Heart right ventricle (tissue), 16 donors: Measurements from ENCODE around the gene DTNBP1. TPM values are rescaled to one million over a fixed set of nuclear protein-coding genes. Genes with fewer than 3 reads are reported as not detected.
A peak's percentile ranks its signal among the peaks of the same experiment; 100 is the strongest.

Experiments
- ATAC-seq, 8 donors: fragments of 200-7000 bp; cut with Tn5 transposase; one replicate each; pipeline ENCODE4 v1.9.1; 2020; ENCODE audit warnings: mild to moderate bottlenecking in 8 of 8, moderate library complexity in 8 of 8, moderate number of reproducible peaks in 1 of 8
- DNase-seq, 2 donors: peaks; one replicate each; pipeline ENCODE4 v3.0.0-alpha.2; 2020
- H3K27ac ChIP-seq, 10 donors: fragments of 200-600 bp; sonication (generic) in 2 of 10; one replicate each; pipeline versions ENCODE4 v1.5.0 to v1.8.0; 2020 to 2022; ENCODE audit warnings: mild to moderate bottlenecking in 3 of 10
- H3K27me3 ChIP-seq, 7 donors: fragments of 200-600 bp; one replicate each; pipeline ENCODE4 v1.8.0; 2021 to 2022; ENCODE audit warnings: mild to moderate bottlenecking in 2 of 7
- H3K36me3 ChIP-seq, 9 donors: fragments of 200-600 bp; sonication (generic) in 1 of 9; one replicate each; pipeline versions ENCODE4 v1.5.0 to v1.8.0; 2020 to 2022; ENCODE audit warnings: mild to moderate bottlenecking in 2 of 9
- H3K4me1 ChIP-seq, 9 donors: fragments of 200-600 bp; sonication (generic) in 1 of 9; one replicate each; pipeline versions ENCODE4 v1.5.0 to v1.8.0; 2020 to 2022; ENCODE audit warnings: mild to moderate bottlenecking in 4 of 9
- H3K4me3 ChIP-seq, 10 donors: fragments of 200-600 bp; sonication (generic) in 2 of 10; one replicate each; pipeline versions ENCODE4 v1.5.0 to v1.8.0; 2020 to 2022; ENCODE audit warnings: mild to moderate bottlenecking in 7 of 10, moderate library complexity in 2 of 10
- H3K9me3 ChIP-seq, 11 donors: fragments of 200-600 bp in 10 of 11; sonication (generic) in 2 of 11; one replicate each; pipeline versions ENCODE4 v1.5.0 to v1.8.0; 2013 to 2022; ENCODE audit warnings: mild to moderate bottlenecking in 2 of 11, control low read depth in 1 of 11, moderate library complexity in 1 of 11
- CTCF ChIP-seq, 9 donors: fragments of 200-600 bp; sonication (generic) in 2 of 9; IDR thresholded peaks; one replicate each; pipeline versions ENCODE4 v1.5.0 to v1.8.0; 2021 to 2022; ENCODE audit warnings: antibody characterized with exemption in 9 of 9, mild to moderate bottlenecking in 5 of 9, moderate library complexity in 1 of 9
- WGBS, 2 donors: extraction: QIAGEN DNeasy Blood & Tissue Kit; methylation state at CpG; one replicate each; pipeline ENCODE4 v1.1.7; 2013; ENCODE audit warnings: inconsistent platforms in 1 of 2; 5-methylcytosine and 5-hydroxymethylcytosine counted together
- intact Hi-C, 10 donors: fragments of 100-400 bp; cut with DNase I; formaldehyde crosslinking; loops; one replicate each; pipeline versions ENCODE4 v1.11.1 to v1.14.2; 2022
- polyA plus RNA-seq, 2 donors: library from polyadenylated mRNA; stranded (reverse); fragments of 200-250 nt; gene quantifications; one replicate each; pipeline ENCODE4 v1.2.3, GENCODE V29; 2013
- total RNA-seq, 10 donors: library from RNA; stranded (reverse); fragmentation: NEBNext Ultra II Directional in 3 of 10; extraction: Animal tissue kit (Norgen Biotek cat#: 25700) in 3 of 10; gene quantifications; one replicate each; pipeline versions ENCODE4 v1.2.1 to v1.2.4, GENCODE V29; 2021 to 2023
- donor health status: Arrhythmogenic right ventricular cardiomyopathy.
- donor health status: ischemic (EF 13 %, LVEDD 7.1; RV severe dilation, severe dysfunction).
- donor health status: healthy with polysubstance abuse.
- donor health status: DM: no; HTN: yes; CAD: no.
- donor health status: DM: no; HTN: no; CAD: no.
- donor health status: ischemic (EF 25% LVEDD 6.9; RV normal size, moderate dysfunction).
- donor health status: ischemic (EF 25% LVEDD 5.7; RV mildly dilated, moderate dysfunction).
- donor health status: healthy.
- donor health status: DM: yes; HTN: yes; CAD: no.
- donor health status: Ischemic cardiomyopathy.
- donor health status: ischemic (EF 35%, LVEDD 5.7; RV mildly dilated, moderate dysfunction).
- donor health status: nonischemic (EF 11% LVEDD 7.7; RV severe dilation, severe dysfunction).
- donor health status: DM: yes; HTN: yes; CAD: no.
- donor health status: PGD.
- donor health status: ischemic (EF 29% LVEDD 5.4; RV normal size, mild dysfunction).
- donor health status: nonischemic (EF 23%, LVEDD 6.1; RV moderate dilation, normal function).

Gene DTNBP1
- total and polyA plus RNA-seq, 12 donors = 5.0 to 27.5 (median 18.4) TPM

- Histone ChIP-seq H3K9me3 (no peaks in the 10 kb centered on the region), H3K4me3 (no peak overlapping the region), H3K36me3 (peaks cover 0 to 99% (median 54%) of the 10 kb centered on the region in 9 donors), H3K27me3 (no peaks in the 10 kb centered on the region), H3K27ac (peak overlapping the region in 5 of 10 donors; percentile 10 to 66 (median 37)), H3K4me1 (peaks cover 0 to 24% (median 13%) of the 10 kb centered on the region in 9 donors)
- ATAC-seq (peak in 5 of 8 donors; percentile 7 to 61 (median 12)), DNase-seq (no peak)
- 66 to 73% methylated on average over 18 of the region's 18 CpGs for WGBS, 2 donors
- peak in 5 of 9 donors; percentile 9 to 37 (median 35) for TF ChIP-seq CTCF (IDR thresholded peaks at IDR 0.05)
- intact Hi-C loops = loop anchor here in 5 of 10 donors (1.0 to 5.0 kb wide), 3 partner anchors 105 to 107 kb away; no protein-coding TSS in a partner anchor
These were observed 147.0 kb downstream of the DTNBP1 start for GRCh38 chr6:15515660-15516375.

- intact Hi-C loops = loop anchor here in 3 of 10 donors (5.0 kb wide), 1 partner anchor 107 kb away; no protein-coding TSS in a partner anchor
- Histone ChIP-seq H3K4me3 (no peak overlapping the region), H3K27me3 (no peaks in the 10 kb centered on the region), H3K4me1 (peaks cover 0 to 28% (median 13%) of the 10 kb centered on the region in 9 donors), H3K36me3 (peaks cover 0 to 99% (median 48%) of the 10 kb centered on the region in 9 donors), H3K9me3 (no peaks in the 10 kb centered on the region), H3K27ac (peak overlapping the region in 3 of 10 donors; percentile 10 to 66 (median 47))
- 82 to 90% methylated on average over 6 of the region's 6 CpGs for WGBS, 2 donors
- TF ChIP-seq CTCF (IDR thresholded peaks at IDR 0.05) = no peak
- ATAC-seq (no peak), DNase-seq (no peak)
These were observed 147.6 kb downstream of the DTNBP1 start for GRCh38 chr6:15515226-15515625.

- 85 to 89% methylated on average over 21 of the region's 21 CpGs for WGBS, 2 donors
- Histone ChIP-seq H3K36me3 (peaks cover 0 to 99% (median 41%) of the 10 kb centered on the region in 9 donors), H3K4me1 (peaks cover 0 to 28% (median 13%) of the 10 kb centered on the region in 9 donors), H3K9me3 (no peaks in the 10 kb centered on the region), H3K4me3 (no peak overlapping the region), H3K27me3 (no peaks in the 10 kb centered on the region), H3K27ac (no peak overlapping the region)
- intact Hi-C loops = loop anchor here in 1 of 10 donors (5.0 kb wide), 1 partner anchor 108 kb away; no protein-coding TSS in a partner anchor
- no peak for DNase-seq
- no peak for ATAC-seq
- TF ChIP-seq CTCF (IDR thresholded peaks at IDR 0.05) = no peak
These were observed 148.8 kb downstream of the DTNBP1 start for GRCh38 chr6:15513801-15514711.
